H1 (cell line): ENCODE results near the gene SND1. TPM values are rescaled to one million over a fixed set of nuclear protein-coding genes. Genes with fewer than 3 reads are reported as not detected.

Source experiments
- CTCF ChIA-PET: fragments of 300-600 bp; sonication (Branson Sonifier 250); formaldehyde crosslinking; loops from one replicate; lab custom pipeline; 2021; ENCODE audit not compliant: partially characterized antibody; lab: Charles Lee
- POLR2A ChIA-PET: fragments of 300-600 bp; sonication (Branson Sonifier 250); formaldehyde crosslinking; loops from one replicate; lab custom pipeline; 2021; ENCODE audit warnings: inconsistent platforms; ENCODE audit not compliant: partially characterized antibody; lab: Charles Lee
- DNase-seq, 2 experiments: peaks; one replicate each; pipeline versions ENCODE4 v3.0.0 to v3.0.0-alpha.2; 2010 to 2022; ENCODE audit warnings: low spot score in 2 of 2, low read depth in 1 of 2, mixed read lengths in 1 of 2
- FAIRE-seq: peaks from 2 replicates; lab custom pipeline; 2011; peaks lifted over from hg19 to GRCh38; lab: Jason Lieb, UNC
- H2AFZ ChIP-seq: 2 replicates; pipeline ENCODE4 v1.8.1; 2012; ENCODE audit warnings: low read length, inconsistent platforms
- H2AK5ac ChIP-seq: 2 replicates; pipeline ENCODE4 v1.6.1; 2013; ENCODE audit warnings: low read depth, low read length
- H2BK120ac ChIP-seq: replicated peaks from 2 replicates; pipeline ENCODE3; 2013; ENCODE audit warnings: low read depth, low read length, inconsistent platforms
- H2BK12ac ChIP-seq: 2 replicates; pipeline ENCODE4 v1.6.1; 2013; ENCODE audit warnings: low read depth, low read length
- H2BK15ac ChIP-seq: 2 replicates; pipeline ENCODE4 v1.6.1; 2013; ENCODE audit warnings: low read length
- H2BK20ac ChIP-seq: 2 replicates; pipeline ENCODE4 v1.6.1; 2013; ENCODE audit warnings: low read length
- H2BK5ac ChIP-seq: 2 replicates; pipeline ENCODE4 v1.6.1; 2013; ENCODE audit warnings: low read depth, low read length
- H3K14ac ChIP-seq: 2 replicates; pipeline ENCODE4 v1.6.1; 2013; ENCODE audit warnings: inconsistent platforms; ENCODE audit not compliant: insufficient read length
- H3K18ac ChIP-seq: 2 replicates; pipeline ENCODE4 v1.6.1; 2013; ENCODE audit warnings: low read length; ENCODE audit errors: extremely low read depth
- H3K23ac ChIP-seq: 2 replicates; pipeline ENCODE4 v1.6.1; 2013; ENCODE audit warnings: inconsistent platforms; ENCODE audit not compliant: insufficient read length
- H3K23me2 ChIP-seq: 2 replicates; pipeline ENCODE4 v1.6.1; 2013; ENCODE audit warnings: low read depth, low read length
- H3K27ac ChIP-seq: 2 replicates; pipeline ENCODE4 v1.6.1; 2011; ENCODE audit warnings: low read depth, low read length, inconsistent platforms
- H3K27me3 ChIP-seq, 4 experiments: replicated peaks in 1 of 4; 1 replicate in 1 of 4; 2 replicates in 3 of 4; pipeline versions ENCODE4 v1.6.1 to v1.8.1; 2011 to 2013; ENCODE audit warnings: low read length in 3 of 4, mild to moderate bottlenecking in 3 of 4, inconsistent platforms in 2 of 4, mixed read lengths in 2 of 4, moderate library complexity in 1 of 4; ENCODE audit not compliant: control insufficient read depth in 3 of 4, insufficient read depth in 3 of 4; ENCODE audit errors: extremely low read depth in 1 of 4
- H3K36me3 ChIP-seq, 4 experiments: 2 replicates each; pipeline versions ENCODE4 v1.6.1 to v1.8.1; 2011 to 2013; ENCODE audit warnings: mild to moderate bottlenecking in 4 of 4, low read length in 3 of 4, moderate library complexity in 2 of 4, control low read depth in 1 of 4, inconsistent platforms in 1 of 4; ENCODE audit not compliant: insufficient read depth in 4 of 4, control insufficient read depth in 2 of 4
- H3K4ac ChIP-seq: replicated peaks from 2 replicates; pipeline ENCODE3; 2013; ENCODE audit warnings: low read length, low read depth, mixed read lengths, inconsistent platforms; ENCODE audit not compliant: insufficient read length
- H3K4me1 ChIP-seq, 4 experiments: replicated peaks in 1 of 4; 1 replicate in 1 of 4; 2 replicates in 3 of 4; pipeline versions ENCODE4 v1.6.1 to v1.8.1; 2011 to 2013; ENCODE audit warnings: low read length in 3 of 4, inconsistent platforms in 2 of 4, mixed read lengths in 1 of 4; ENCODE audit not compliant: insufficient read depth in 4 of 4, control insufficient read depth in 3 of 4
- H3K4me2 ChIP-seq, 2 experiments: 2 replicates each; pipeline versions ENCODE4 v1.6.1 to v1.8.1; 2011 to 2013; ENCODE audit warnings: low read depth in 2 of 2, low read length in 2 of 2, control low read depth in 1 of 2, inconsistent platforms in 1 of 2, mild to moderate bottlenecking in 1 of 2; ENCODE audit not compliant: insufficient read depth in 1 of 2
- H3K4me3 ChIP-seq, 4 experiments: fragments of 200-600, 300-600 bp in 1 of 4; sonication (generic), shearing (Covaris generic), sonication (Bioruptor Twin) in 1 of 4; 2 replicates each; pipeline versions ENCODE4 v1.5.1 to v1.8.1; 2011 to 2016; ENCODE audit warnings: low read length in 4 of 4, low read depth in 3 of 4, control low read depth in 2 of 4, inconsistent platforms in 2 of 4, mild to moderate bottlenecking in 2 of 4, mixed read lengths in 1 of 4, moderate library complexity in 1 of 4; ENCODE audit not compliant: insufficient read depth in 2 of 4; ENCODE audit errors: extremely low read depth in 1 of 4
- H3K56ac ChIP-seq: replicated peaks from 2 replicates; pipeline ENCODE3; 2013; ENCODE audit warnings: low read depth, mild to moderate bottlenecking, mixed read lengths, low read length, inconsistent platforms; ENCODE audit not compliant: insufficient read length
- H3K79me1 ChIP-seq: 2 replicates; pipeline ENCODE4 v1.6.1; 2013; ENCODE audit warnings: low read depth, low read length, control low read depth
- H3K79me2 ChIP-seq, 2 experiments: 2 replicates each; pipeline versions ENCODE4 v1.6.1 to v1.8.1; 2012 to 2013; ENCODE audit warnings: low read length in 2 of 2, mild to moderate bottlenecking in 2 of 2, inconsistent platforms in 1 of 2; ENCODE audit not compliant: insufficient read depth in 2 of 2, control insufficient read depth in 1 of 2
- H3K9ac ChIP-seq, 4 experiments: replicated peaks in 1 of 4; 1 replicate in 1 of 4; 2 replicates in 3 of 4; pipeline versions ENCODE4 v1.6.1 to v1.8.1; 2011 to 2013; ENCODE audit warnings: low read depth in 3 of 4, low read length in 3 of 4, control low read depth in 2 of 4, mild to moderate bottlenecking in 2 of 4, moderate library complexity in 2 of 4, inconsistent platforms in 1 of 4; ENCODE audit errors: extremely low read depth in 1 of 4
- H3K9me3 ChIP-seq, 2 experiments: 2 replicates each; pipeline versions ENCODE4 v1.6.1 to v1.8.1; 2012 to 2013; ENCODE audit warnings: mild to moderate bottlenecking in 2 of 2, moderate library complexity in 2 of 2, control low read depth in 1 of 2, inconsistent platforms in 1 of 2, low read depth in 1 of 2, low read length in 1 of 2, mixed read lengths in 1 of 2; ENCODE audit not compliant: insufficient read depth in 2 of 2
- H4K20me1 ChIP-seq, 2 experiments: replicated peaks in 1 of 2; 2 replicates each; pipeline versions ENCODE3 to v1.8.1; 2011 to 2013; ENCODE audit warnings: inconsistent platforms in 2 of 2, low read length in 2 of 2, mild to moderate bottlenecking in 1 of 2; ENCODE audit not compliant: insufficient read depth in 2 of 2, control insufficient read depth in 1 of 2
- H4K5ac ChIP-seq: 2 replicates; pipeline ENCODE4 v1.6.1; 2013; ENCODE audit warnings: low read length, low read depth, mixed read lengths, inconsistent platforms; ENCODE audit not compliant: insufficient read length
- H4K8ac ChIP-seq: 2 replicates; pipeline ENCODE4 v1.8.0; 2013; ENCODE audit warnings: mild to moderate bottlenecking, moderate library complexity, low read length, inconsistent platforms; ENCODE audit not compliant: insufficient read depth; ENCODE audit errors: extremely low read depth
- H4K91ac ChIP-seq: replicated peaks from 2 replicates; pipeline ENCODE3; 2013; ENCODE audit warnings: low read length, mixed read lengths, inconsistent platforms; ENCODE audit not compliant: insufficient read length
- EZH2 ChIP-seq: fragments of 200-600 bp; sonication (generic); IDR thresholded peaks from 2 replicates; pipeline ENCODE4 v1.7.1; 2012; ENCODE audit warnings: low read depth, mild to moderate bottlenecking, moderate library complexity, low read length, inconsistent platforms; ENCODE audit not compliant: severe bottlenecking
- POLR2A ChIP-seq, 2 experiments: IDR thresholded peaks; 1 replicate in 1 of 2; 2 replicates in 1 of 2; pipeline ENCODE4 v1.6.1; 2011; ENCODE audit warnings: low read depth in 2 of 2, low read length in 2 of 2, mild to moderate bottlenecking in 2 of 2; ENCODE audit errors: control extremely low read depth in 1 of 2
- WGBS, 2 experiments: shearing (Covaris generic) in 1 of 2; methylation state at CpG; one replicate each; pipeline versions ENCODE4 v1.1.6 to v1.1.7; 2013 to 2015; ENCODE audit warnings: low lambda C conversion rate in 2 of 2, mixed read lengths in 2 of 2, inconsistent platforms in 1 of 2, low coverage in 1 of 2, missing lambda C conversion rate in 1 of 2; ENCODE audit not compliant: insufficient replicate concordance in 2 of 2, insufficient coverage in 1 of 2, insufficient read length in 1 of 2; ENCODE audit errors: extremely low coverage in 1 of 2, missing lambda C conversion rate in 1 of 2; 5-methylcytosine and 5-hydroxymethylcytosine counted together
- polyA plus RNA-seq, 7 experiments: library from polyadenylated mRNA; depleted of rRNA in 3 of 7; stranded (reverse) in 5 of 7; unstranded in 2 of 7; fragments of >200 nt in 5 of 7; fragments of 200-250 nt in 2 of 7; gene quantifications; 1 replicate in 5 of 7; 2 replicates in 1 of 7; 4 replicates in 1 of 7; pipeline versions ENCODE4 v1.2.1 to v1.2.3, GENCODE V29; 2011 to 2013; ENCODE audit warnings: missing spikeins in 2 of 7, mixed read lengths in 2 of 7
- total RNA-seq: library from RNA; stranded (reverse); fragmentation: NEBNext Ultra II Directional; extraction: Animal tissue kit (Norgen Biotek cat#: 25700); gene quantifications from 2 replicates; pipeline ENCODE4 v1.2.1, GENCODE V29; 2021

Gene SND1
- total and polyA plus RNA-seq, 2 of the 8 experiments (the other 6 are each of a cell fraction or from before 2014, with no cell fraction given), result 122 to 290 TPM

DNA sequence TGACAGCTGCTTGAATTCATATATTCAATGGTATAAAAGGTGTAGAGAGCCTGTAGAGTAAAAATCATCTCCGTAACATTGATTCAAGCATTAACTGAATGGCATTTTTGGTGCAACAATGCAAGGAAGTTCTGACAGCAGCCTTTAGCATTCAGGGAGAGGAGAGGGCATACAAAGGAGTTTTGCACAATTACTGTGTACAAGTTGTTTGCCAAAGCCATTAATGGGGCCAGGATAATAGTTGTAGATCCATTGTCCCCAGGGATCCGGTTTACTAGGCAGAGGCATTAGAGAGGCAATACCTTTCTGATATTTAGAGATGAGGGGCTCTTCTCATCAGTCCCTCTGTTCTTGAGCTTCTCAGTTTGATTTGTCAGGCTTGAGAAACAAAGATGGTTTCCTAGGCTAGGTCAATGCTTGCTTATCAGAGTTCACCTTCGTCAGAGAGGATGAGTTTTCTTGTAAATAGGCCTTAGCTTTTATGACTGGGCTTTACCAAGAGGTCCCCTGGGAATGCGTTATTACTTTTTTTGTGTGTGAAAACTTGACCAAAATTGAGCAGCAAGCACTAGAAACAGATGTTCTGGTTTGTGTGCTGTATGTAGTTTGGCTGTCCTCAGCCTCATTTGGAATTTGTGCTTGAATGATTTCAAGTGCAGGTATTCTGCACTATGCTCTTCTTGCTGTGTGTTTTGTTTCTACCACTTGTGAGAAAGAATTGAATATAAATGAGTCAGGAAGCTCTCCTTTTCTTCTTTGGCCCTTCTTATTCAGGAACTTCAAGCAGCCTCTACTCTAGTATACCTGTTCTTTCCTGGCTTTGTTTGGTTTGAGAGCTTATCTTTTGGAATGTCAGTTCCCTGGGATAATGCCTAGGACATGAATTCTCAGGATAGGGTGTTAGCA, 32.0 kb downstream of the SND1 start:
- H2BK20ac ChIP-seq, result peak overlapping the region; percentile 52; the same call in 1 of the 2 replicates
- H3K18ac ChIP-seq, result peak overlapping the region; percentile 6; the same call in 1 of the 2 replicates
- H2BK12ac ChIP-seq, result peak overlapping the region; percentile 80
- H4K8ac ChIP-seq, result no peak overlapping the region
- H2AK5ac ChIP-seq, result peak overlapping the region; percentile 14; the same call in 1 of the 2 replicates
- peak overlapping the region; percentile 15 for H3K4ac ChIP-seq
- no peak overlapping the region for H2BK15ac ChIP-seq
- H3K9ac ChIP-seq, result 0 out of 7 replicates have a peak overlapping the region, but pooled peaks of 1 of the 4 experiments have one; percentile 6
- DNase-seq, result no peak
- peak overlapping the region; percentile 27 for H4K5ac ChIP-seq
- no peaks in the 10 kb centered on the region for H3K79me1 ChIP-seq
- peak overlapping the region; percentile 62 to 77 for H3K4me2 ChIP-seq
- WGBS, 2 experiments, result 27% methylated on average over 4 of the region's 4 CpGs; no CpG with 5 or more reads in 1 of the 2 experiments
- H3K36me3 ChIP-seq, result peaks cover 0 to 23% (median 12%) of the 10 kb centered on the region in 4 experiments; a peak in 4 of 8 replicates
- H3K27ac ChIP-seq, result peak overlapping the region; percentile 49; the same call in 1 of the 2 replicates
- ChIA-PET CTCF (interaction anchor here (0.5 to 1.4 kb wide), 3 partner anchors 25 to 68 kb away, joined by 3 to 4 read pairs (median 3); no protein-coding TSS in a partner anchor), POLR2A (interaction anchor here (0.8 to 1.4 kb wide), 5 partner anchors 8 to 109 kb away, joined by 3 to 5 read pairs (median 4); no protein-coding TSS in a partner anchor)
- H3K23ac ChIP-seq, result no peak overlapping the region
- H3K56ac ChIP-seq, result no peak overlapping the region
- FAIRE-seq, result peak; percentile 19
- peak overlapping the region; percentile 70 for H2BK120ac ChIP-seq
- H3K79me2 ChIP-seq, result peaks cover 0 to 83% of the 10 kb centered on the region in 2 experiments
- TF ChIP-seq POLR2A (IDR thresholded peaks at IDR 0.05; ENCODE audit: control extremely low read depth in 1 of 2, low read depth in 2 of 2, low read length in 2 of 2), result peak in 1 of 2 experiments; percentile 26; a peak in 1 of 3 replicates
- TF ChIP-seq EZH2, result no peak
- H3K14ac ChIP-seq, result no peak overlapping the region
- peaks cover 9 to 46% (median 19%) of the 10 kb centered on the region in 4 experiments for H3K4me1 ChIP-seq
- H3K23me2 ChIP-seq, result peaks cover 3% of the 10 kb centered on the region; the same call in 1 of the 2 replicates
- H2AFZ ChIP-seq, result no peak overlapping the region
- H4K20me1 ChIP-seq, result no peaks in the 10 kb centered on the region
- H3K4me3 ChIP-seq, result peak overlapping the region in 2 of 4 experiments; percentile 5 to 32; a peak in 2 of 8 replicates
- H3K27me3 ChIP-seq, result no peaks in the 10 kb centered on the region
- H3K9me3 ChIP-seq, result no peaks in the 10 kb centered on the region
- peak overlapping the region; percentile 27 for H4K91ac ChIP-seq
- H2BK5ac ChIP-seq, result peak overlapping the region; percentile 92
